SK-N-MC (cell line): Measurements from ENCODE around the gene SPRY1.

ENCODE experiments used
- DNase-seq: peaks from one replicate; pipeline ENCODE4 v3.0.0-alpha.2; 2011; ENCODE audit warnings: low read depth, low spot score
- H3K27ac ChIP-seq: fragments of 200-600 bp; sonication (generic); 2 replicates; pipeline ENCODE4 v1.5.1; 2016; ENCODE audit warnings: mixed run types
- H3K36me3 ChIP-seq: fragments of 200-600 bp; sonication (generic); 2 replicates; pipeline ENCODE4 v1.6.1; 2017; ENCODE audit warnings: antibody characterized with exemption, low read length, mixed read lengths; ENCODE audit not compliant: insufficient read depth
- H3K4me3 ChIP-seq: fragments of 200-600 bp; sonication (generic); 2 replicates; pipeline ENCODE4 v1.5.1; 2016
- H3K9ac ChIP-seq: fragments of 200-600 bp; sonication (generic); 2 replicates; pipeline ENCODE4 v1.8.0; 2017; ENCODE audit warnings: mixed run types, mixed read lengths; ENCODE audit not compliant: insufficient read length
- H3K9me3 ChIP-seq: fragments of 200-600 bp; sonication (generic); 2 replicates; pipeline ENCODE4 v1.6.1; 2017; ENCODE audit warnings: low read depth, mild to moderate bottlenecking, antibody characterized with exemption, low read length, moderate library complexity, mixed read lengths
- EZH2 ChIP-seq: fragments of 200-600 bp; sonication (generic); IDR thresholded peaks from one replicate; pipeline ENCODE4 v1.6.1; 2017; ENCODE audit warnings: antibody characterized with exemption
- FOXP2 ChIP-seq: optimal IDR thresholded peaks from 2 replicates; pipeline ENCODE3; 2011; ENCODE audit warnings: mild to moderate bottlenecking, moderate library complexity; ENCODE audit not compliant: insufficient read depth; ENCODE audit errors: extremely low read length, control extremely low read depth
- POLR2AphosphoS5 ChIP-seq: IDR thresholded peaks from 2 replicates; pipeline ENCODE4 v1.6.1; 2012; ENCODE audit warnings: mild to moderate bottlenecking, low read depth, low read length, borderline replicate concordance

Gene SPRY1

GRCh38 chr4:123453061-123453680 lies 56.6 kb downstream of the SPRY1 start:
- no peak overlapping the region for H3K27ac ChIP-seq
- H3K9me3 ChIP-seq: no peaks in the 10 kb centered on the region
- no peaks in the 10 kb centered on the region for H3K36me3 ChIP-seq
- no peak overlapping the region for H3K9ac ChIP-seq
- no peak overlapping the region for H3K4me3 ChIP-seq
- no peak for DNase-seq
- TF ChIP-seq POLR2AphosphoS5 (no peak), EZH2 (no peak), FOXP2 (no peak)
